ENCODE data around the gene APLP2. TPM values are rescaled to one million over a fixed set of nuclear protein-coding genes. Genes with fewer than 3 reads are reported as not detected.
"Not testable (repeated sequence)": the region's sequence is repeated elsewhere in the genome, so short reads cannot be mapped to it uniquely, and the experiment has no call there.

Gene APLP2
- total RNA-seq, 1 experiment from 2014 or later: 2,076 TPM

DNA sequence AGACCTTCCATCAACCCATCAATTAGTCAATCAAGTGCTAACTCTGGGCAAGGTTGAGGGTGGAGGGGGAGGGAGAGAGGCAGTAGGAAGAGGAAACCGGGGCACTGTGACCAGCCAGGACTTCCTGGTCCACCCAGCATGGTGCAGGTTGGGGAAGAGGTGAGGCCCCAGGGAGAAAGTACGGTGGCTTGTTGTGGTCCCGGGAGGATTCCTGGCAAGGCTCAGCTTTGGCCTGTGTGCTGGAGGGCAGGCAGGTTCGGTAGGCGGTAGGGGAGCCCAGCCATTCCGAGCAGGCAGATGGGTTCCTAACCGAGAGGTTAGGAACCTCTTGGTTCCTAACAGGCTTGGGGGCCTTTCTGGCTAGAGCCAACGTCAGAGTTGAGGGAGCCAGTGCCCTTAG is 100.7 kb downstream of the APLP2 start:
- BruUV-seq (replicated peaks): no TSS peak
- Mint-ChIP-seq H3K9me3 (ENCODE audit: unreplicated experiment) (peaks cover 11% of the 10 kb centered on the region), H3K27ac (ENCODE audit: unreplicated experiment) (no peak overlapping the region), H3K36me3 (ENCODE audit: insufficient read depth, unreplicated experiment) (peaks cover 37% of the 10 kb centered on the region), H3K27me3 (ENCODE audit: insufficient read depth, unreplicated experiment) (no peaks in the 10 kb centered on the region), H3K4me3 (ENCODE audit: unreplicated experiment) (no peak overlapping the region), H3K4me1 (ENCODE audit: low read depth, unreplicated experiment) (peaks cover 34% of the 10 kb centered on the region)
- DNase-seq: no peak
- Histone ChIP-seq H3K36me3 (ENCODE audit: control insufficient read depth, insufficient read depth, low read length) (peaks cover 6% of the 10 kb centered on the region), H3K4me3 (ENCODE audit: low read depth, low read length) (no peak overlapping the region), H3K27me3 (replicated peaks; ENCODE audit: control insufficient read depth, insufficient read depth, low read length) (no peaks in the 10 kb centered on the region), H3K9me3 (peaks cover 12% of the 10 kb centered on the region), H3K4me1 (no peaks in the 10 kb centered on the region)
- ChIA-PET CTCF (no interaction called here), POLR2A (no interaction called here)
- TF ChIP-seq, protein P1, sequence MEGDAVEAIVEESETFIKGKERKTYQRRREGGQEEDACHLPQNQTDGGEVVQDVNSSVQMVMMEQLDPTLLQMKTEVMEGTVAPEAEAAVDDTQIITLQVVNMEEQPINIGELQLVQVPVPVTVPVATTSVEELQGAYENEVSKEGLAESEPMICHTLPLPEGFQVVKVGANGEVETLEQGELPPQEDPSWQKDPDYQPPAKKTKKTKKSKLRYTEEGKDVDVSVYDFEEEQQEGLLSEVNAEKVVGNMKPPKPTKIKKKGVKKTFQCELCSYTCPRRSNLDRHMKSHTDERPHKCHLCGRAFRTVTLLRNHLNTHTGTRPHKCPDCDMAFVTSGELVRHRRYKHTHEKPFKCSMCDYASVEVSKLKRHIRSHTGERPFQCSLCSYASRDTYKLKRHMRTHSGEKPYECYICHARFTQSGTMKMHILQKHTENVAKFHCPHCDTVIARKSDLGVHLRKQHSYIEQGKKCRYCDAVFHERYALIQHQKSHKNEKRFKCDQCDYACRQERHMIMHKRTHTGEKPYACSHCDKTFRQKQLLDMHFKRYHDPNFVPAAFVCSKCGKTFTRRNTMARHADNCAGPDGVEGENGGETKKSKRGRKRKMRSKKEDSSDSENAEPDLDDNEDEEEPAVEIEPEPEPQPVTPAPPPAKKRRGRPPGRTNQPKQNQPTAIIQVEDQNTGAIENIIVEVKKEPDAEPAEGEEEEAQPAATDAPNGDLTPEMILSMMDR (IDR thresholded peaks at IDR 0.05; ENCODE audit: insufficient read depth in 1 of 2, low read depth in 1 of 2, low read length in 1 of 2, severe bottlenecking in 1 of 2, unreplicated experiment in 1 of 2): no peak
- intact Hi-C loops (cut with micrococcal nuclease; ENCODE audit: unreplicated experiment): no loop called here

DNA sequence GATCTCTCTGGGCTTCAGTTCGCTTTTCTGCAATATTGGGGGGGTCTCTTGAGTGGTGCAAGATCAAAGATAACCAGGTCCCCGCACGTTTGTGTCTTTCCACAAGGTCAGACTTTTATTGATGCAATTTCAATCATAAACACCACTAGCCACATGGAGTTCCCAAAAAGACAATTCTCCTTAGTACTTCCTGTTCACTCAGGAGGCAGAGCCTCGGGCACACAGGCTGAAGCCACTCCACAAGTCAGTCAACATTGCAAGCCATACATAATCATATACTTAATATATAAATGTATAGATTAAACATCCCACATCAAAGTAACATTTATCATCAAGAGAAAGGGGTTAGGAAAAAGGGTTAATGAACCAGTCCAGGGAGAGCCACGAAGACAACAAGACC is 101.8 kb downstream of the APLP2 start:
- Mint-ChIP-seq H3K27me3 (ENCODE audit: insufficient read depth, unreplicated experiment) (no peaks in the 10 kb centered on the region), H3K9me3 (ENCODE audit: unreplicated experiment) (peaks cover 15% of the 10 kb centered on the region), H3K4me1 (ENCODE audit: low read depth, unreplicated experiment) (peaks cover 27% of the 10 kb centered on the region), H3K4me3 (ENCODE audit: unreplicated experiment) (no peak overlapping the region), H3K27ac (ENCODE audit: unreplicated experiment) (no peak overlapping the region), H3K36me3 (ENCODE audit: insufficient read depth, unreplicated experiment) (peaks cover 48% of the 10 kb centered on the region)
- intact Hi-C loops (cut with micrococcal nuclease; ENCODE audit: unreplicated experiment): no loop called here
- no TSS peak for BruUV-seq (replicated peaks)
- H3K36me3 ChIP-seq (ENCODE audit: control insufficient read depth, insufficient read depth, low read length): peaks cover 6% of the 10 kb centered on the region
- ChIA-PET CTCF (no interaction called here), POLR2A (no interaction called here)
- no peak for DNase-seq
- no peak overlapping the region for H3K4me3 ChIP-seq (ENCODE audit: low read depth, low read length)
- no peaks in the 10 kb centered on the region for H3K27me3 ChIP-seq (replicated peaks; ENCODE audit: control insufficient read depth, insufficient read depth, low read length)
- H3K9me3 ChIP-seq: peaks cover 12% of the 10 kb centered on the region
- H3K4me1 ChIP-seq: no peaks in the 10 kb centered on the region
- TF ChIP-seq, protein P1 (IDR thresholded peaks at IDR 0.05; ENCODE audit: insufficient read depth in 1 of 2, low read depth in 1 of 2, low read length in 1 of 2, severe bottlenecking in 1 of 2, unreplicated experiment in 1 of 2): no peak

DNA sequence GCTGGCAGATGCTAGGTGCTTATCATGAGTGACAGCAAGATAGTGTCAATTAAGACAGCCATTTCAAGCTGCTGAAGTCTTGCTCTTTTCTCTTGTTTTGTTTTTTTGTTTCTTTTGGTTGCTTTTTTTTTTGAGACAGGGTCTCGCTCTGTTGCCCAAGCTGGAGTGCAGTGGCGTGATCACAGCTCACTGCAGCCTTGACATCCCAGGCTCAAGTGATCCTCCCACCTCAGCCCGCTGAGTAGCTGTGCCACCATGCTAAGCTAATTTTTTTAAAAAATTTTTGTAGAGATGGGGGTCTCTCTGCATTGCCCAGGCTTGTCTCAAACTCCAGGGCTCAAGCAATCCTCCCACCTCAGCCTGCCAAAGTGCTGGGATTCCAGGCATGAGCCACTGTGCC is 102.3 kb downstream of the APLP2 start:
- POLR2A ChIA-PET; H3K4me3 Mint-ChIP-seq (ENCODE audit: unreplicated experiment); H3K27ac Mint-ChIP-seq (ENCODE audit: unreplicated experiment); DNase-seq; H3K27me3 Mint-ChIP-seq (ENCODE audit: insufficient read depth, unreplicated experiment); H3K27me3 ChIP-seq (replicated peaks; ENCODE audit: control insufficient read depth, insufficient read depth, low read length); H3K4me3 ChIP-seq (ENCODE audit: low read depth, low read length); intact Hi-C loops (cut with micrococcal nuclease; ENCODE audit: unreplicated experiment); H3K4me1 ChIP-seq; H3K36me3 ChIP-seq (ENCODE audit: control insufficient read depth, insufficient read depth, low read length); BruUV-seq (replicated peaks); CTCF ChIA-PET: not testable (repeated sequence)
- Mint-ChIP-seq H3K9me3 (ENCODE audit: unreplicated experiment) (peaks cover 15% of the 10 kb centered on the region), H3K36me3 (ENCODE audit: insufficient read depth, unreplicated experiment) (peaks cover 53% of the 10 kb centered on the region), H3K4me1 (ENCODE audit: low read depth, unreplicated experiment) (peaks cover 24% of the 10 kb centered on the region)
- H3K9me3 ChIP-seq: peaks cover 12% of the 10 kb centered on the region

- H3K36me3 ChIP-seq (ENCODE audit: control insufficient read depth, insufficient read depth, low read length): peaks cover 6% of the 10 kb centered on the region
- ChIA-PET CTCF (no interaction called here), POLR2A (no interaction called here)
- TF ChIP-seq, protein P1 (IDR thresholded peaks at IDR 0.05; ENCODE audit: insufficient read depth in 1 of 2, low read depth in 1 of 2, low read length in 1 of 2, severe bottlenecking in 1 of 2, unreplicated experiment in 1 of 2): no peak
- no TSS peak for BruUV-seq (replicated peaks)
- H3K4me1 Mint-ChIP-seq (ENCODE audit: low read depth, unreplicated experiment): peaks cover 34% of the 10 kb centered on the region
- no peak overlapping the region for H3K4me3 Mint-ChIP-seq (ENCODE audit: unreplicated experiment)
- no peaks in the 10 kb centered on the region for H3K27me3 ChIP-seq (replicated peaks; ENCODE audit: control insufficient read depth, insufficient read depth, low read length)
- no peak overlapping the region for H3K4me3 ChIP-seq (ENCODE audit: low read depth, low read length)
- no peaks in the 10 kb centered on the region for H3K27me3 Mint-ChIP-seq (ENCODE audit: insufficient read depth, unreplicated experiment)
- peaks cover 12% of the 10 kb centered on the region for H3K9me3 ChIP-seq
- intact Hi-C loops (cut with micrococcal nuclease; ENCODE audit: unreplicated experiment): no loop called here
- H3K27ac Mint-ChIP-seq (ENCODE audit: unreplicated experiment): peak overlapping the region; percentile 2
- peaks cover 26% of the 10 kb centered on the region for H3K4me1 ChIP-seq
- peaks cover 69% of the 10 kb centered on the region for H3K36me3 Mint-ChIP-seq (ENCODE audit: insufficient read depth, unreplicated experiment)
- peaks cover 15% of the 10 kb centered on the region for H3K9me3 Mint-ChIP-seq (ENCODE audit: unreplicated experiment)
- DNase-seq: no peak
Observed at GRCh38 chr11:130174642-130175041, 104.9 kb downstream of the APLP2 start.
